Panc1 (cell line): Measurements from ENCODE around the gene TFF3. TPM values are rescaled to one million over a fixed set of nuclear protein-coding genes. Genes with fewer than 3 reads are reported as not detected.

ENCODE experiments used
- ATAC-seq: fragments of 200-7000 bp; cut with Tn5 transposase; 2 replicates; pipeline ENCODE4 v1.9.1; 2020; ENCODE audit warnings: mild to moderate bottlenecking, moderate library complexity
- BruUV-seq: library from RNA; stranded (reverse); fragments of 400-500 nt; replicated peaks from 2 replicates; lab custom pipeline; 2021; lab: Mats Ljungman, UMichigan
- CTCF ChIA-PET: fragments of 300-600 bp; sonication (Branson Sonifier 250); formaldehyde crosslinking; loops from one replicate; lab custom pipeline; 2022; ENCODE audit warnings: antibody characterized with exemption; lab: Charles Lee
- POLR2A ChIA-PET: fragments of 300-600 bp; sonication (Branson Sonifier 250); formaldehyde crosslinking; loops from one replicate; lab custom pipeline; 2022; ENCODE audit warnings: antibody characterized with exemption; lab: Charles Lee
- DNase-seq: peaks from one replicate; pipeline ENCODE4 v3.0.0-alpha.2; 2010; ENCODE audit warnings: low read depth, low spot score
- H3K27ac ChIP-seq: 2 replicates; pipeline ENCODE4 v1.5.1; 2011; ENCODE audit warnings: mild to moderate bottlenecking, low read length, inconsistent platforms
- H3K27me3 ChIP-seq: fragments of 200-500 bp; sonication (Bioruptor generic); 2 replicates; pipeline ENCODE4 v1.6.0; 2014; ENCODE audit warnings: low read length, inconsistent platforms; ENCODE audit not compliant: control insufficient read depth, insufficient read depth
- H3K36me3 ChIP-seq: fragments of 200-500 bp; sonication (Bioruptor generic); 2 replicates; pipeline ENCODE4 v1.5.1; 2014; ENCODE audit warnings: inconsistent platforms, mild to moderate bottlenecking, low read length, moderate library complexity; ENCODE audit not compliant: control insufficient read depth, insufficient read depth
- H3K4me1 ChIP-seq: 2 replicates; pipeline ENCODE4 v1.5.1; 2011; ENCODE audit warnings: inconsistent platforms, mild to moderate bottlenecking, low read length, moderate library complexity; ENCODE audit not compliant: control insufficient read depth, insufficient read depth
- H3K4me3 ChIP-seq, 2 experiments: 2 replicates each; pipeline ENCODE4 v1.5.1; 2011 to 2012; ENCODE audit warnings: low read depth in 2 of 2, low read length in 2 of 2, mild to moderate bottlenecking in 2 of 2, inconsistent platforms in 1 of 2, moderate library complexity in 1 of 2
- H3K9me3 ChIP-seq: fragments of 200-500 bp; sonication (Bioruptor generic); 2 replicates; pipeline ENCODE4 v1.5.1; 2014; ENCODE audit warnings: low read depth, mild to moderate bottlenecking, inconsistent platforms, low read length, moderate library complexity; ENCODE audit not compliant: control insufficient read depth, insufficient read depth
- POLR2AphosphoS5 ChIP-seq: IDR thresholded peaks from 2 replicates; pipeline ENCODE4 v1.6.1; 2012; ENCODE audit warnings: mild to moderate bottlenecking, low read depth, low read length, moderate library complexity
- SIN3A ChIP-seq: IDR thresholded peaks from 2 replicates; pipeline ENCODE4 v1.6.1; 2012; ENCODE audit warnings: low read depth, mild to moderate bottlenecking, low read length, moderate library complexity, borderline replicate concordance; ENCODE audit not compliant: insufficient read depth
- TCF7L2 ChIP-seq: IDR thresholded peaks from 2 replicates; pipeline ENCODE4 v1.6.1; 2011; ENCODE audit warnings: mild to moderate bottlenecking, low read depth, low read length, inconsistent platforms
- in situ Hi-C: cut with HindIII; loops from 2 replicates; pipeline ENCODE4 v1.10.0; 2016; ENCODE audit warnings: low sequenced_read_pairs, low pct_unique_long_range_greater_than_20kb
- intact Hi-C: fragments of 100-400 bp; cut with micrococcal nuclease; formaldehyde crosslinking; loops from one replicate; pipeline ENCODE4 v1.10.0; 2022; ENCODE audit not compliant: unreplicated experiment
- total RNA-seq: library from RNA; stranded (reverse); gene quantifications from one replicate; pipeline ENCODE4 v1.2.1, GENCODE V29; 2021; ENCODE audit not compliant: unreplicated experiment
- TF ChIP-seq, protein P1 (sequence below), 2 experiments: IDR thresholded peaks; 2 replicates each; pipeline ENCODE4 v1.6.1; 2011 to 2012; ENCODE audit warnings: low read depth in 2 of 2, control low read depth in 1 of 2, low read length in 1 of 2, mild to moderate bottlenecking in 1 of 2, moderate library complexity in 1 of 2; ENCODE audit not compliant: insufficient read depth in 1 of 2
- TF ChIP-seq, protein P2 (sequence below): fragments of 450-650 bp; IDR thresholded peaks from 2 replicates; pipeline ENCODE4 v1.5.1; 2017; ENCODE audit warnings: mild to moderate bottlenecking

Gene TFF3
- total RNA-seq, 1 experiment from 2014 or later, result 8.9 TPM

DNA sequence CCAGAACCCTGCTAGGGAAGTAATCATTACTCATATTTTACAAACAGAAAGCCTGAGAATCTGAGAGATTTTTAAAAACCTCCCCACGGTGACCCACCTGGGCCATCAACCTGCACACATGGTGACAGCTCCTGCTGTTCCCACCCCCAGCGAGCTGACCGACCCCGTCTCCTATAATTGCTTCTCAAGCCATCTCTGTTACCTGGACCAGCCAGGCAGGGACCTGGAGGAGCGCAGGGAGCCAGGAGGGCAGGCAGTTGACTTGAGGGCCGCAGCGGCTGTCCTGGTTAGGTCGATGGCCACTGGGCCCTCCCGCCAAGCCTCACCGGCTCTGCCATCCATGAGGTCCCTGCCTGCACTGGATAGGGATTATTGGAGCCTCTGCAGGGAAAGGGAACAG is 27.9 kb upstream of the TFF3 start:
- no peak for ATAC-seq
- intact Hi-C loops, result no loop called here
- TF ChIP-seq TCF7L2 (no peak), POLR2AphosphoS5 (no peak), SIN3A (no peak)
- TF ChIP-seq, protein P1, sequence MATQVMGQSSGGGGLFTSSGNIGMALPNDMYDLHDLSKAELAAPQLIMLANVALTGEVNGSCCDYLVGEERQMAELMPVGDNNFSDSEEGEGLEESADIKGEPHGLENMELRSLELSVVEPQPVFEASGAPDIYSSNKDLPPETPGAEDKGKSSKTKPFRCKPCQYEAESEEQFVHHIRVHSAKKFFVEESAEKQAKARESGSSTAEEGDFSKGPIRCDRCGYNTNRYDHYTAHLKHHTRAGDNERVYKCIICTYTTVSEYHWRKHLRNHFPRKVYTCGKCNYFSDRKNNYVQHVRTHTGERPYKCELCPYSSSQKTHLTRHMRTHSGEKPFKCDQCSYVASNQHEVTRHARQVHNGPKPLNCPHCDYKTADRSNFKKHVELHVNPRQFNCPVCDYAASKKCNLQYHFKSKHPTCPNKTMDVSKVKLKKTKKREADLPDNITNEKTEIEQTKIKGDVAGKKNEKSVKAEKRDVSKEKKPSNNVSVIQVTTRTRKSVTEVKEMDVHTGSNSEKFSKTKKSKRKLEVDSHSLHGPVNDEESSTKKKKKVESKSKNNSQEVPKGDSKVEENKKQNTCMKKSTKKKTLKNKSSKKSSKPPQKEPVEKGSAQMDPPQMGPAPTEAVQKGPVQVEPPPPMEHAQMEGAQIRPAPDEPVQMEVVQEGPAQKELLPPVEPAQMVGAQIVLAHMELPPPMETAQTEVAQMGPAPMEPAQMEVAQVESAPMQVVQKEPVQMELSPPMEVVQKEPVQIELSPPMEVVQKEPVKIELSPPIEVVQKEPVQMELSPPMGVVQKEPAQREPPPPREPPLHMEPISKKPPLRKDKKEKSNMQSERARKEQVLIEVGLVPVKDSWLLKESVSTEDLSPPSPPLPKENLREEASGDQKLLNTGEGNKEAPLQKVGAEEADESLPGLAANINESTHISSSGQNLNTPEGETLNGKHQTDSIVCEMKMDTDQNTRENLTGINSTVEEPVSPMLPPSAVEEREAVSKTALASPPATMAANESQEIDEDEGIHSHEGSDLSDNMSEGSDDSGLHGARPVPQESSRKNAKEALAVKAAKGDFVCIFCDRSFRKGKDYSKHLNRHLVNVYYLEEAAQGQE (IDR thresholded peaks at IDR 0.05; ENCODE audit: insufficient read depth in 1 of 2, low read depth in 2 of 2, low read length in 1 of 2), result no peak
- TF ChIP-seq, protein P2, sequence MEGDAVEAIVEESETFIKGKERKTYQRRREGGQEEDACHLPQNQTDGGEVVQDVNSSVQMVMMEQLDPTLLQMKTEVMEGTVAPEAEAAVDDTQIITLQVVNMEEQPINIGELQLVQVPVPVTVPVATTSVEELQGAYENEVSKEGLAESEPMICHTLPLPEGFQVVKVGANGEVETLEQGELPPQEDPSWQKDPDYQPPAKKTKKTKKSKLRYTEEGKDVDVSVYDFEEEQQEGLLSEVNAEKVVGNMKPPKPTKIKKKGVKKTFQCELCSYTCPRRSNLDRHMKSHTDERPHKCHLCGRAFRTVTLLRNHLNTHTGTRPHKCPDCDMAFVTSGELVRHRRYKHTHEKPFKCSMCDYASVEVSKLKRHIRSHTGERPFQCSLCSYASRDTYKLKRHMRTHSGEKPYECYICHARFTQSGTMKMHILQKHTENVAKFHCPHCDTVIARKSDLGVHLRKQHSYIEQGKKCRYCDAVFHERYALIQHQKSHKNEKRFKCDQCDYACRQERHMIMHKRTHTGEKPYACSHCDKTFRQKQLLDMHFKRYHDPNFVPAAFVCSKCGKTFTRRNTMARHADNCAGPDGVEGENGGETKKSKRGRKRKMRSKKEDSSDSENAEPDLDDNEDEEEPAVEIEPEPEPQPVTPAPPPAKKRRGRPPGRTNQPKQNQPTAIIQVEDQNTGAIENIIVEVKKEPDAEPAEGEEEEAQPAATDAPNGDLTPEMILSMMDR, result no peak
- Histone ChIP-seq H3K36me3 (no peaks in the 10 kb centered on the region), H3K27ac (no peak overlapping the region), H3K4me3 (no peak overlapping the region), H3K9me3 (no peaks in the 10 kb centered on the region), H3K27me3 (no peaks in the 10 kb centered on the region), H3K4me1 (no peaks in the 10 kb centered on the region)
- in situ Hi-C loops, result no loop called here
- POLR2A ChIA-PET, result no interaction called here
- CTCF ChIA-PET, result no interaction called here
- no TSS peak for BruUV-seq
- DNase-seq, result no peak

GRCh38 chr21:42341776-42342542 is 26.8 kb upstream of the TFF3 start:
- in situ Hi-C loops (no loop called here), intact Hi-C loops (no loop called here)
- no peaks in the 10 kb centered on the region for H3K36me3 ChIP-seq
- no peaks in the 10 kb centered on the region for H3K9me3 ChIP-seq
- H3K4me1 ChIP-seq, result no peaks in the 10 kb centered on the region
- ChIA-PET POLR2A (no interaction called here), CTCF (no interaction called here)
- TF ChIP-seq TCF7L2 (no peak), POLR2AphosphoS5 (no peak), SIN3A (no peak)
- TF ChIP-seq, protein P2, result no peak
- TF ChIP-seq, protein P1 (IDR thresholded peaks at IDR 0.05; ENCODE audit: insufficient read depth in 1 of 2, low read depth in 2 of 2, low read length in 1 of 2), result no peak
- BruUV-seq, result no TSS peak
- ATAC-seq, result no peak
- no peak for DNase-seq
- no peak overlapping the region for H3K27ac ChIP-seq
- no peak overlapping the region for H3K4me3 ChIP-seq
- H3K27me3 ChIP-seq, result no peaks in the 10 kb centered on the region
